Measurements from ENCODE around the gene KPNA2.
A peak's percentile ranks its signal among the peaks of the same experiment; 100 is the strongest.
"Not testable (repeated sequence)": the region's sequence is repeated elsewhere in the genome, so short reads cannot be mapped to it uniquely, and the experiment has no call there.

KPNA2 gene

DNA sequence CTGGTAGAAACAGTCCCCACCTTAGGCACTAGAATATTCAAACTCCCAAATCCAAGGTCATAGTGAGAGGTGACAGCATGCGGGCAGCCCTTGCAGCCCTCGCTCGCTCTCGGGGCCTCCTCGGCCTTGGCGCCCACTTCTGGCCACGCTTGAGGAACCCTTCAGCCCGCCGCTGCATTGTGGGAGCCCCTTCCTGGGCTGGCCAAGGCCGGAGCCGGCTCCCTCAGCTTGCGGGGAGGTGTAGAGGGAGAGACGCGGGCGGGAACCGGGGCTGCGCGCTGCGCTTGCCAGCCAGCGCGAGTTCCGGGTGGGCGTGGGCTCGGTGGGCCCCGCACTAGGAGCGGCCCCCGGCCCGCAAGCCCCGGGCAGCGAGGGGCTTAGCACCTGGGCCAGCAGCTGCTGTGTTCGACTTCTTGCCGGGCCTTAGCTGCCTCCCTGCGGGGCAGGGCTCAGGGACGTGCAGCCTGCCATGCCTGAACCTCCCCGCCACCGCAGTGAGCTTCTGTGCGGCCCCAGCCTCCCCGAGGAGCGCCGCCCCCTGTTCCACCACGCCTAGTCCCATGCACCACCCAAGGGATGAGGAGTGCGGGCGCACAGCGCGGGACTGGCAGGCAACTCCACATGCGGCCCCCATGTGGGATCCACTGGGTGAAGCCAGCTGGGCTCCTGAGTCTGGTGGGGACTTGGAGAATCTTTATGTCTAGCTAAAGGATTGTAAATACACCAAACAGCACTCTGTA is 45.0 kb downstream of the KPNA2 start:
- TF ChIP-seq, protein P1, sequence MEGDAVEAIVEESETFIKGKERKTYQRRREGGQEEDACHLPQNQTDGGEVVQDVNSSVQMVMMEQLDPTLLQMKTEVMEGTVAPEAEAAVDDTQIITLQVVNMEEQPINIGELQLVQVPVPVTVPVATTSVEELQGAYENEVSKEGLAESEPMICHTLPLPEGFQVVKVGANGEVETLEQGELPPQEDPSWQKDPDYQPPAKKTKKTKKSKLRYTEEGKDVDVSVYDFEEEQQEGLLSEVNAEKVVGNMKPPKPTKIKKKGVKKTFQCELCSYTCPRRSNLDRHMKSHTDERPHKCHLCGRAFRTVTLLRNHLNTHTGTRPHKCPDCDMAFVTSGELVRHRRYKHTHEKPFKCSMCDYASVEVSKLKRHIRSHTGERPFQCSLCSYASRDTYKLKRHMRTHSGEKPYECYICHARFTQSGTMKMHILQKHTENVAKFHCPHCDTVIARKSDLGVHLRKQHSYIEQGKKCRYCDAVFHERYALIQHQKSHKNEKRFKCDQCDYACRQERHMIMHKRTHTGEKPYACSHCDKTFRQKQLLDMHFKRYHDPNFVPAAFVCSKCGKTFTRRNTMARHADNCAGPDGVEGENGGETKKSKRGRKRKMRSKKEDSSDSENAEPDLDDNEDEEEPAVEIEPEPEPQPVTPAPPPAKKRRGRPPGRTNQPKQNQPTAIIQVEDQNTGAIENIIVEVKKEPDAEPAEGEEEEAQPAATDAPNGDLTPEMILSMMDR (IDR thresholded peaks at IDR 0.05; ENCODE audit: control insufficient read depth, extremely low read depth, insufficient read depth) = no peak
- no peak overlapping the region for H3K4me3 ChIP-seq (ENCODE audit: low read depth, low read length)
- DNase-seq (ENCODE audit: low read depth) = no peak

DNA sequence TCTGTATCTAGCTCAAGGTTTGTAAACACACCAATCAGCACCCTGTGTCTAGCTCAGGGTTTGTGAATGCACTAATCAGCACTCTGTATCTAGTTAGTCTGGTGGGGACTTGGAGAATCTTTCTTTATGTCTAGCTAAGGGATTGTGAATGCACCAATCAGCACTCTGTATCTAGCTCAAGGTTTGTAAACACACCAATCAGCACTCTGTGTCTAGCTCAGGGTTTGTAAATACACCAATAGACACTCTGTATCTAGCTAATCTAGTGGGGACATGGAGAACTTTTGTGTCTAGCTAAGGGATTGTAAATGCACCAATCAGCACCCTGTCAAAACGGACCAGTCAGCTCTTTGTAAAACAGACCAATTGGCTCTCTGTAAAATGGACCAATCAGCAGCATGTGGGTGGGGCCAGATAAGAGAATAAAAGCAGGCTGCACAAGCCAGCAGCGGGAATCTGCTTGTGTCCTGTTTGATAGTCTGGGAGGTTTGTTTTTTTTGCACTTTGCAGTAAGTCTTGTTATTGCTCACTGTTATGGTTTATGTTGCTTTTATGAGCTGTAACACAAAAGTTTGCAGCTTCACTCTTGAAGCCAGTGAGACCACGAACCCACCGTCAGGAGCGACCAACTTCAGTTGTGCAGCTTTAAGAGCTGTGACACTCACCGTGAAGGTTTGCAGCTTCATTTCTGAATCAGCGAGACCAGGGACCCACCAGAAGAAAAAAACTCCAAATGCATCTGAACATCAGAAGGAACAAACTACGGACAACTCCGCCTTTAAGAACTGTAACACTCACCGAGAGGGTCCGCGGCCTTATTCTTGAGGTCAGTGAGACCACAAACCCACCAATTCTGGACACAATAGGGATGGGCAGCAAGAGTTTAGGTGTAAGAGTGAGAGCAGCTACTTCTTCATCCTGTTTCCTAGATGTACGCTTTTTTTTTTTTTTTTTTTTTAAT is 46.0 kb downstream of the KPNA2 start:
- not testable (repeated sequence) for H3K4me3 ChIP-seq (ENCODE audit: low read depth, low read length); DNase-seq (ENCODE audit: low read depth)

DNA sequence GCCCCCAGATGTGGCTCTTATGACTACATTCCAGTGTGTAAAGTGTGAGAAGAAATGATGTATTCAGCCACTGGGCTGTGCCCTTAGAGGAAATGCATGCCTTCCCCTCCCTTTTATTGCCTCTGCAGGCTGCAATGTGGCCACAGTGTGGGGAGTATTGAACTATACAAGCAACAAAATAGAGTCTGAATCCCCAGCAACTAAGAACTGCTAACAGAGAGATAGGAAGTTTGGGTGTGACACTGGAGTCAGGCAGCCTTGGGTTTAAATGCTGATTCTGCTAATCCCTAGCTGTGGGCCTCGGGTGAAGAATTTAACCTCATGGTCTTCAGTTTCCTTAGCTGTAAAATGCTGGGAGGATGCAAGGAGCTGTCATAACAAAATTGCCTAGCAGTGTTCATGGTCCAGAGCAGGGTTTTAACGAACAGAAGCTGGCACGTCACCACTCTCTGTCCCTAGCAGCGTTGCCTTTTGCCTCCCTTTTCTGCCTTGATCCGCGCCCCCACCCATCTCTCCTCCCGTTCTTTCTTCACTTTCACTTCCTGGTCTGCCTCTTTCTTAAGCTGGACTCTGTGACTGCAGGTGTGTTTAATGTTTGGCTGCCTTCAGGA is 50.3 kb downstream of the KPNA2 start:
- TF ChIP-seq, protein P1 (IDR thresholded peaks at IDR 0.05; ENCODE audit: control insufficient read depth, extremely low read depth, insufficient read depth) = no peak
- H3K4me3 ChIP-seq (ENCODE audit: low read depth, low read length) = no peak overlapping the region
- no peak for DNase-seq (ENCODE audit: low read depth)

DNA sequence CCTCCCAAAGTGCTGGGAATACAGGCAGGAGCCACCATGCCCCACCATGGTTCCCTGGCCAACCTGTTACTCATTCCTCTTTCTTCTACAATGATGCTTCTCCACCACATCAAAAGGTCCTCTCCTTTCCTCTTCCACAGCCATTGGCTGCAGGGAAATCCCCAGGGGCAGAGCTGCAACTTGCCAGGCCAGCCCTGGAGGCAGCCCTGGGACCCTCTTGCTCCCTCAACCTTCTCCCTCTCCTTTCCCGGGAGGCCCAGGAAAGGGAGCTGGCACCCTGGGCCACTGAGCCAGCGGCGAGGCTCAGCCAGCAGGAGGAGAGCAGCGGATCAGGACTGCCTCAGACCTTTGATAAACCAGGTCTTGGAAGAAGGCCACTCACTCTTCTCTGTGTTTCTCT is 51.1 kb downstream of the KPNA2 start:
- H3K4me3 ChIP-seq (ENCODE audit: low read depth, low read length); DNase-seq (ENCODE audit: low read depth): not testable (repeated sequence)

DNA sequence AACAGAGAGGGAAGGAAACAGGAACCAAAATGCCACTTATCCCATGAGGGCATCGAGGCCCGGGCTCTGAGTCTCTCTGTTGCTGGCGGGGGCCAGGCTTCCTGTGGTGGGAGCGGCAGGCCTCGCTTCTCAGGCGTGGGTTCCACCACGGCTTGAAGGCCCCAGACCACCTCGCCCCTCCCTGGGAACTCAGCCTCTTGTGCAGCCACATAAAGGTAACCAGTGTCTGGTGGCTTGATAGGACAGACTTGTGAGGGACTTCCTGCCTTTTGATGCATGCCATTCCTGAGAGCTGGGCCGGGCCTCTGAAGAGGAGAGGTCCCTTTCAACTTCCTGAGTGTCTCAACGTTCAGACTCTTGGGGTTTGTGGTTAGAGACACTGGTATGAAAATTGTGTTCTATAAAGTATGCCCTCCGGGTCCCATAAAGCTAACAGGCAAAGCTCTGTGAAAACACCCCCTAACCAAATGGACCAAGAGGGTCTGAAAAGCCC is 51.6 kb downstream of the KPNA2 start:
- H3K4me3 ChIP-seq (ENCODE audit: low read depth, low read length); DNase-seq (ENCODE audit: low read depth): not testable (repeated sequence)

DNA sequence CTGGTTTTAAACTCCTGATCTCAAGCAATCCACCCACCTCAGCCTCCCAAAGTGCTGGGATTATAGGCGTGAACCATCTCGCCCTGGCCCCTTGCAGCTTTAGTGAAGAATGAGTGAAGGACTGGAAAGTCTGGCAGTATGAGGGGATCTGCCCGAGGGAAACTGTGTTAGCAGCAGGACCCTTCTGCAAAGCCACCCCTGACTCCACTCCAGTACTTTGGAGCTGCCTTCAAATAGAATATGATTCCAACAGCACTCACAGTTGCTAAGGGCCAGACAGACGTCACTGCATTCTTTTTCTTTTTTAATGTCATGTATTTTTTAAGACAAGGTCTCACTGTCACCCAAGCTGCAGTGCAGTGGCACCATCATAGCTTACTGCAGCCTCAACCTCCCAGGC is 52.3 kb downstream of the KPNA2 start:
- TF ChIP-seq, protein P1 (IDR thresholded peaks at IDR 0.05; ENCODE audit: control insufficient read depth, extremely low read depth, insufficient read depth) = no peak
- H3K4me3 ChIP-seq (ENCODE audit: low read depth, low read length) = no peak overlapping the region
- DNase-seq (ENCODE audit: low read depth) = no peak

DNA sequence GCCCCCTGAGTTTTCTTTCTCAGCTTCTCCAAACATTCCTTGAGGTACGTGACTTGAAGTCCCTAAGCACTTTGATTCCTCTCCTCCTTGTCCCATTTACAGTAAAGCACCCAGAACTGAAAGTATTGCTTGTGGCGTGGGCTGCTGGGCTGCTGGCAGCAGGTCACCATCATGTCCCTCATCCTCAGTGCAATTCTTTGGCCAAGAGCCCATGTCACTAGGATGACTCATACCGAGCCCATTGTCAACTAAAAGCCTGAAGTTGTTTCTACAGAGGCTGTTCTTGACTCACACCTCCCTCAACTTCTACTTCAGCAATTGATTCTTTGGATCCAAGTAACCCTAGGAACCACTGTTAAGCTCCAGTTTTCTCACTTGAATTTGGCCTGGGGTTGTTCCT is 54.3 kb downstream of the KPNA2 start:
- peak; percentile 14 for DNase-seq (ENCODE audit: low read depth)
- no peak overlapping the region for H3K4me3 ChIP-seq (ENCODE audit: low read depth, low read length)
- TF ChIP-seq, protein P1 (IDR thresholded peaks at IDR 0.05; ENCODE audit: control insufficient read depth, extremely low read depth, insufficient read depth) = no peak

DNA sequence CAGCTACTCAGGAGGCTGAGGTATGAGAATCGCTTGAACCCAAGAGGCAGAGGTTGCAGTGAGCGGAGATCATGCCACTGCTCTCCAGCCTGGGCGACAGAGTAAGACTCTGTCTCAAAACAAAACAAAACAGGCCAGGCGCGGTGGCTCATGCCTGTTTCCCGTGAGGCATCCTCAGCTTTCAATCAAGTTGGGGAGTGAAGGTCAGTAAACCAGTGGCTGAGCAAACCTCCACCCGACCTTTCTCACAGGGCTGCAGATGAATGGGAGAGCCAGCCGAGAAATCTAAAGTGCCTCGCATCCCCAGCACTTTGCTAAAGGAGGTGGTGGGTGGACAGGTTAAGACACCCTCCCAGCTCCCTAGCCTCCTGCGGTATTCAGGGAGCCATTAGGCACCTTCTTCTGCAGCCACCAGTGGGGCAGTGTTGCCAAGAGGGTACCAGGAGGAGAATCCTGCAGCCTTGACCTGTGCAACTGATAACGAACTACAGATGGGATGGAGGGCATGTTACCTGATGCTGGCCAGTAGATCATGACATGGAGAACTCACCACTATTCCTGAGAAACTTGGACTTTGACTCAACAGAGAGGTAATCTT is 59.0 kb downstream of the KPNA2 start:
- H3K4me3 ChIP-seq (ENCODE audit: low read depth, low read length) = no peak overlapping the region
- TF ChIP-seq, protein P1 (IDR thresholded peaks at IDR 0.05; ENCODE audit: control insufficient read depth, extremely low read depth, insufficient read depth) = no peak
- DNase-seq (ENCODE audit: low read depth) = no peak
